Uterus (tissue), 4 donors: ENCODE data around the gene PRDX6. TPM values are rescaled to one million over a fixed set of nuclear protein-coding genes. Genes with fewer than 3 reads are reported as not detected.

ENCODE experiments used
- DNase-seq, 2 donors: peaks; one replicate each; pipeline ENCODE4 v3.0.0-alpha.2; 2019 to 2020
- H3K27ac ChIP-seq, 2 donors: fragments of 200-600 bp; sonication (generic); 1 replicate in 1 of 2; 2 replicates in 1 of 2; pipeline ENCODE4 v1.5.1; 2016 to 2018
- H3K27me3 ChIP-seq, 2 donors: fragments of 200-600 bp; sonication (generic); one replicate each; pipeline ENCODE4 v1.5.1; 2018 to 2019; ENCODE audit warnings: control low read depth in 1 of 2
- H3K36me3 ChIP-seq, 2 donors: fragments of 200-600 bp; sonication (generic); one replicate each; pipeline ENCODE4 v1.5.1; 2019; ENCODE audit warnings: control low read depth in 1 of 2
- H3K4me1 ChIP-seq, 2 donors: fragments of 200-600 bp; sonication (generic); one replicate each; pipeline ENCODE4 v1.5.1; 2018 to 2019; ENCODE audit warnings: control low read depth in 1 of 2
- H3K4me3 ChIP-seq, 2 donors: fragments of 200-600 bp; sonication (generic); 1 replicate in 1 of 2; 2 replicates in 1 of 2; pipeline ENCODE4 v1.5.1; 2018 to 2019; ENCODE audit warnings: mild to moderate bottlenecking in 1 of 2
- H3K9me3 ChIP-seq, 2 donors: fragments of 200-600 bp; sonication (generic); one replicate each; pipeline ENCODE4 v1.5.1; 2019; ENCODE audit warnings: control low read depth in 1 of 2
- POLR2A ChIP-seq, 2 donors: fragments of 450-650 bp; IDR thresholded peaks; one replicate each; pipeline ENCODE4 v1.6.1; 2016; ENCODE audit warnings: antibody characterized with exemption in 2 of 2, mild to moderate bottlenecking in 1 of 2, moderate library complexity in 1 of 2
- intact Hi-C: fragments of 100-400 bp; cut with DNase I; formaldehyde crosslinking; loops from one replicate; pipeline ENCODE4 v1.15.1; 2023; ENCODE audit warnings: low total_unique reads
- total RNA-seq, 4 donors: library from RNA; depleted of rRNA in 3 of 4; stranded (reverse); fragments of >200 nt in 3 of 4; gene quantifications; one replicate each; pipeline versions ENCODE4 v1.1.0 to v1.2.4, GENCODE V29; 2014 to 2023
- TF ChIP-seq, protein P1 (sequence below), 4 experiments: fragments of 200-600 bp in 2 of 4; fragments of 450-650 bp in 2 of 4; sonication (generic) in 2 of 4; IDR thresholded peaks; one replicate each; pipeline ENCODE4 v1.5.1; 2016 to 2019; ENCODE audit warnings: antibody characterized with exemption in 4 of 4, mild to moderate bottlenecking in 2 of 4, moderate library complexity in 1 of 4
- donor health status: DM: yes; HTN: yes; CAD: no.

PRDX6 gene
- total RNA-seq, 4 donors from 2014 or later = 51.2 to 218 (median 144) TPM

DNA sequence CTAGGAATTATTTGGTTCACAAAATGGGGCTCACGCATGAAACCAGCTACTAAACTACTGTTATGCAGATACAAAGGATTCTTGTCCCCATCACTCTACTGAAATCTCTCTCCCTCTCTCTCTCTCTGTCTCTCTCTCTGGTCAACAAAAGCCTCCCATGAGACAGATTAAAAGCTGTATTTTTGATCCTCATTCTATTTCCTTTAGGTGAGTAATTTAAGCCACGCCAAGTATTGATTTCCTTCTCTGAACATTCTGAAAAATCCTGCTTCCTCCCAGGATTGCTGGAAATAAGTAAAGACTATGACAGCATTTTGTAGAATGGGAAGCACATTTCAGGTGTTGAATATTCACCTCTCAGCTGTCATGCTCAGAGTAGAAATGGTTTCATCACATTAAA is 43.7 kb downstream of the PRDX6 start:
- Histone ChIP-seq H3K4me1 (no peaks in the 10 kb centered on the region), H3K27ac (no peak overlapping the region), H3K4me3 (no peak overlapping the region), H3K36me3 (no peaks in the 10 kb centered on the region), H3K27me3 (no peaks in the 10 kb centered on the region), H3K9me3 (no peaks in the 10 kb centered on the region)
- DNase-seq = no peak
- no peak for TF ChIP-seq POLR2A (IDR thresholded peaks at IDR 0.05)
- TF ChIP-seq, protein P1, sequence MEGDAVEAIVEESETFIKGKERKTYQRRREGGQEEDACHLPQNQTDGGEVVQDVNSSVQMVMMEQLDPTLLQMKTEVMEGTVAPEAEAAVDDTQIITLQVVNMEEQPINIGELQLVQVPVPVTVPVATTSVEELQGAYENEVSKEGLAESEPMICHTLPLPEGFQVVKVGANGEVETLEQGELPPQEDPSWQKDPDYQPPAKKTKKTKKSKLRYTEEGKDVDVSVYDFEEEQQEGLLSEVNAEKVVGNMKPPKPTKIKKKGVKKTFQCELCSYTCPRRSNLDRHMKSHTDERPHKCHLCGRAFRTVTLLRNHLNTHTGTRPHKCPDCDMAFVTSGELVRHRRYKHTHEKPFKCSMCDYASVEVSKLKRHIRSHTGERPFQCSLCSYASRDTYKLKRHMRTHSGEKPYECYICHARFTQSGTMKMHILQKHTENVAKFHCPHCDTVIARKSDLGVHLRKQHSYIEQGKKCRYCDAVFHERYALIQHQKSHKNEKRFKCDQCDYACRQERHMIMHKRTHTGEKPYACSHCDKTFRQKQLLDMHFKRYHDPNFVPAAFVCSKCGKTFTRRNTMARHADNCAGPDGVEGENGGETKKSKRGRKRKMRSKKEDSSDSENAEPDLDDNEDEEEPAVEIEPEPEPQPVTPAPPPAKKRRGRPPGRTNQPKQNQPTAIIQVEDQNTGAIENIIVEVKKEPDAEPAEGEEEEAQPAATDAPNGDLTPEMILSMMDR (IDR thresholded peaks at IDR 0.05) = no peak
- intact Hi-C loops = no loop called here

- Histone ChIP-seq H3K36me3 (no peaks in the 10 kb centered on the region), H3K4me3 (no peak overlapping the region), H3K9me3 (no peaks in the 10 kb centered on the region), H3K4me1 (no peaks in the 10 kb centered on the region), H3K27me3 (no peaks in the 10 kb centered on the region), H3K27ac (no peak overlapping the region)
- DNase-seq = no peak
- no peak for TF ChIP-seq POLR2A (IDR thresholded peaks at IDR 0.05)
- TF ChIP-seq, protein P1 (IDR thresholded peaks at IDR 0.05) = no peak
- intact Hi-C loops = no loop called here
Measured at GRCh38 chr1:173523329-173523728, 46.2 kb downstream of the PRDX6 start.

DNA sequence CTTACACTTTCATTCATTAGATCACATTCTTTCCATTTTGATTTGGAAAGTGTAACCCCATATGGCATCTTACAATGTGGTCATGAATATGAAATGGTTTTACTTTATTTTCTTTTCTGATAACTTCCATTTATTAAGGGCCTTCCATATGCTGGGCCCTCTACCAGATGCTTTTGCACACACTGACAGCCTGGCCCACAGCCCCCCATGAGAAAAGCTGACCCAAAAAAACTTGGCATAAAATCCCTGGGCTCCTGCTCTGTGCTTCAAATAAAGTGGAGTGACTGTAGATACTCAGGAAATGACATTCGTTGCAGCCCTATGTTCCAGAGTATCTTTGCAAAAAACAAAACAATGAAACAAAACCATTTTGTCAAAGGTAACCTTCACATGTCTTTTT is 48.8 kb downstream of the PRDX6 start:
- no peak overlapping the region for H3K4me3 ChIP-seq
- no peak overlapping the region for H3K27ac ChIP-seq
- H3K36me3 ChIP-seq = no peaks in the 10 kb centered on the region
- no peaks in the 10 kb centered on the region for H3K4me1 ChIP-seq
- H3K27me3 ChIP-seq = no peaks in the 10 kb centered on the region
- no peak for DNase-seq
- TF ChIP-seq, protein P1 (IDR thresholded peaks at IDR 0.05) = no peak
- TF ChIP-seq POLR2A (IDR thresholded peaks at IDR 0.05) = no peak
- intact Hi-C loops = no loop called here
- H3K9me3 ChIP-seq = no peaks in the 10 kb centered on the region

- DNase-seq = no peak
- intact Hi-C loops = no loop called here
Measured at GRCh38 chr1:173527151-173527826, 50.2 kb downstream of the PRDX6 start.

GRCh38 chr1:173529106-173529505 is 52.0 kb downstream of the PRDX6 start:
- no peaks in the 10 kb centered on the region for H3K36me3 ChIP-seq
- intact Hi-C loops = no loop called here
- H3K4me1 ChIP-seq = no peaks in the 10 kb centered on the region
- H3K9me3 ChIP-seq = no peaks in the 10 kb centered on the region
- H3K27ac ChIP-seq = no peak overlapping the region
- H3K27me3 ChIP-seq = no peaks in the 10 kb centered on the region
- no peak overlapping the region for H3K4me3 ChIP-seq
- TF ChIP-seq POLR2A (IDR thresholded peaks at IDR 0.05) = no peak
- TF ChIP-seq, protein P1 (IDR thresholded peaks at IDR 0.05) = no peak
- DNase-seq = no peak

More at GRCh38 chr1:173527151-173527826, 50.2 kb downstream of the PRDX6 start:
- H3K27me3 ChIP-seq = no peaks in the 10 kb centered on the region
- no peak overlapping the region for H3K4me3 ChIP-seq
- no peaks in the 10 kb centered on the region for H3K4me1 ChIP-seq
- TF ChIP-seq, protein P1 (IDR thresholded peaks at IDR 0.05) = no peak
- no peak for TF ChIP-seq POLR2A (IDR thresholded peaks at IDR 0.05)
- H3K36me3 ChIP-seq = no peaks in the 10 kb centered on the region
- no peaks in the 10 kb centered on the region for H3K9me3 ChIP-seq
- H3K27ac ChIP-seq = no peak overlapping the region
